Thymus (tissue), 11 donors: ENCODE results near the gene PTGS1. TPM values are rescaled to one million over a fixed set of nuclear protein-coding genes. Genes with fewer than 3 reads are reported as not detected.
A peak's percentile ranks its signal among the peaks of the same experiment; 100 is the strongest.
"Not testable (repeated sequence)": the region's sequence is repeated elsewhere in the genome, so short reads cannot be mapped to it uniquely, and the experiment has no call there.

Experiments used
- DNase-seq, 9 donors: peaks; one replicate each; pipeline ENCODE4 v3.0.0-alpha.2; 2013; ENCODE audit warnings: low spot score in 9 of 9, low read depth in 6 of 9, missing footprints in 1 of 9
- H3K27ac ChIP-seq, 2 donors: one replicate each; pipeline ENCODE4 v1.5.1; 2013; ENCODE audit warnings: control low read depth in 1 of 2, low read depth in 1 of 2, low read length in 1 of 2, mild to moderate bottlenecking in 1 of 2, moderate library complexity in 1 of 2
- H3K27me3 ChIP-seq, 2 donors: one replicate each; pipeline ENCODE4 v1.5.1; 2013; ENCODE audit warnings: low read length in 1 of 2; ENCODE audit not compliant: control insufficient read depth in 2 of 2, insufficient read depth in 1 of 2
- H3K36me3 ChIP-seq, 2 donors: one replicate each; pipeline ENCODE4 v1.5.1; 2013; ENCODE audit warnings: low read length in 1 of 2, mild to moderate bottlenecking in 1 of 2, moderate library complexity in 1 of 2; ENCODE audit not compliant: control insufficient read depth in 2 of 2, insufficient read depth in 2 of 2
- H3K4me1 ChIP-seq, 2 donors: one replicate each; pipeline ENCODE4 v1.5.1; 2013; ENCODE audit warnings: low read length in 2 of 2; ENCODE audit not compliant: control insufficient read depth in 2 of 2, insufficient read depth in 2 of 2
- H3K4me3 ChIP-seq, 2 donors: one replicate each; pipeline ENCODE4 v1.5.1; 2013; ENCODE audit warnings: low read length in 2 of 2, control low read depth in 1 of 2, mild to moderate bottlenecking in 1 of 2
- H3K9me3 ChIP-seq, 2 donors: one replicate each; pipeline ENCODE4 v1.5.1; 2013; ENCODE audit warnings: low read length in 1 of 2, mild to moderate bottlenecking in 1 of 2; ENCODE audit not compliant: control insufficient read depth in 2 of 2, insufficient read depth in 1 of 2
- WGBS: extraction: QIAGEN DNeasy Blood & Tissue Kit; methylation state at CpG from one replicate; pipeline ENCODE4 v1.1.7; 2013; 5-methylcytosine and 5-hydroxymethylcytosine counted together
- polyA plus RNA-seq: library from polyadenylated mRNA; stranded (reverse); fragments of 200-250 nt; gene quantifications from one replicate; pipeline ENCODE4 v1.2.3, GENCODE V29; 2013
- total RNA-seq: library from RNA; stranded (reverse); fragments of 120-200 nt; gene quantifications from one replicate; pipeline ENCODE4 v1.2.4, GENCODE V29; 2013
- donor health status: healthy.

PTGS1 gene
- total and polyA plus RNA-seq, 2 donors: 1.6 to 1.9 TPM

GRCh38 chr9:122401896-122402295 lies 31.1 kb downstream of the PTGS1 start:
- H3K9me3 ChIP-seq: no peaks in the 10 kb centered on the region
- no peak overlapping the region for H3K27ac ChIP-seq
- no peak for DNase-seq
- WGBS: 97% methylated on average over 8 of the region's 8 CpGs
- no peak overlapping the region for H3K4me3 ChIP-seq
- H3K4me1 ChIP-seq: no peaks in the 10 kb centered on the region
- H3K27me3 ChIP-seq: no peaks in the 10 kb centered on the region
- no peaks in the 10 kb centered on the region for H3K36me3 ChIP-seq

GRCh38 chr9:122402403-122402871 lies 31.6 kb downstream of the PTGS1 start:
- H3K27me3 ChIP-seq: no peaks in the 10 kb centered on the region
- H3K27ac ChIP-seq: no peak overlapping the region
- peak in 1 of 9 donors; percentile 11 for DNase-seq
- no peaks in the 10 kb centered on the region for H3K36me3 ChIP-seq
- WGBS: 71% methylated on average over 3 of the region's 3 CpGs
- H3K4me3 ChIP-seq: no peak overlapping the region
- H3K4me1 ChIP-seq: no peaks in the 10 kb centered on the region
- no peaks in the 10 kb centered on the region for H3K9me3 ChIP-seq

- Histone ChIP-seq H3K9me3 (no peaks in the 10 kb centered on the region), H3K27me3 (no peaks in the 10 kb centered on the region), H3K4me3 (no peak overlapping the region), H3K36me3 (no peaks in the 10 kb centered on the region), H3K27ac (no peak overlapping the region), H3K4me1 (no peaks in the 10 kb centered on the region)
- DNase-seq: no peak
- WGBS: 96% methylated on average over 3 of the region's 3 CpGs
These were observed 32.0 kb downstream of the PTGS1 start for GRCh38 chr9:122402874-122403273.

GRCh38 chr9:122403381-122404000 lies 32.7 kb downstream of the PTGS1 start:
- H3K36me3 ChIP-seq: no peaks in the 10 kb centered on the region
- no peaks in the 10 kb centered on the region for H3K4me1 ChIP-seq
- H3K9me3 ChIP-seq: no peaks in the 10 kb centered on the region
- WGBS: 64% methylated on average over 6 of the region's 6 CpGs
- no peak overlapping the region for H3K4me3 ChIP-seq
- no peak for DNase-seq
- H3K27ac ChIP-seq: no peak overlapping the region
- H3K27me3 ChIP-seq: no peaks in the 10 kb centered on the region

- not testable (repeated sequence) for H3K36me3 ChIP-seq, H3K27me3 ChIP-seq, H3K27ac ChIP-seq, DNase-seq, H3K4me1 ChIP-seq, H3K9me3 ChIP-seq, H3K4me3 ChIP-seq
- WGBS: 58% methylated on average over 15 of the region's 15 CpGs
These were observed 34.7 kb downstream of the PTGS1 start for GRCh38 chr9:122405304-122406069.

- Histone ChIP-seq H3K4me1 (no peaks in the 10 kb centered on the region), H3K27me3 (no peaks in the 10 kb centered on the region), H3K36me3 (no peaks in the 10 kb centered on the region), H3K4me3 (no peak overlapping the region), H3K27ac (no peak overlapping the region), H3K9me3 (no peaks in the 10 kb centered on the region)
- WGBS: 88% methylated on average over 61 of the region's 61 CpGs
- DNase-seq: no peak
These were observed 35.5 kb downstream of the PTGS1 start for GRCh38 chr9:122406070-122406890.

GRCh38 chr9:122414108-122414507 lies 43.3 kb downstream of the PTGS1 start:
- H3K27me3 ChIP-seq, H3K36me3 ChIP-seq: not testable (repeated sequence)
- WGBS: 92% methylated on average over 7 of the region's 7 CpGs

GRCh38 chr9:122418016-122418415 lies 47.2 kb downstream of the PTGS1 start:
- no peaks in the 10 kb centered on the region for H3K4me1 ChIP-seq
- no peaks in the 10 kb centered on the region for H3K27me3 ChIP-seq
- DNase-seq: no peak

More at GRCh38 chr9:122414108-122414507, 43.3 kb downstream of the PTGS1 start:
- H3K27ac ChIP-seq, H3K4me3 ChIP-seq, H3K4me1 ChIP-seq, DNase-seq, H3K9me3 ChIP-seq: not testable (repeated sequence)

GRCh38 chr9:122420315-122420714 lies 49.5 kb downstream of the PTGS1 start:
- H3K9me3 ChIP-seq: peaks cover 0 to 7% of the 10 kb centered on the region in 2 donors
- H3K36me3 ChIP-seq: no peaks in the 10 kb centered on the region
- H3K27me3 ChIP-seq: no peaks in the 10 kb centered on the region
- H3K4me3 ChIP-seq: no peak overlapping the region
- WGBS: 87% methylated on average over 3 of the region's 3 CpGs
- H3K27ac ChIP-seq: no peak overlapping the region
- no peak for DNase-seq
- H3K4me1 ChIP-seq: no peaks in the 10 kb centered on the region

More at GRCh38 chr9:122418016-122418415, 47.2 kb downstream of the PTGS1 start:
- Histone ChIP-seq H3K9me3 (peaks cover 0 to 7% of the 10 kb centered on the region in 2 donors), H3K4me3 (no peak overlapping the region), H3K27ac (no peak overlapping the region), H3K36me3 (no peaks in the 10 kb centered on the region)
